ENCODE measurements around the gene HHIPL1.

DNA sequence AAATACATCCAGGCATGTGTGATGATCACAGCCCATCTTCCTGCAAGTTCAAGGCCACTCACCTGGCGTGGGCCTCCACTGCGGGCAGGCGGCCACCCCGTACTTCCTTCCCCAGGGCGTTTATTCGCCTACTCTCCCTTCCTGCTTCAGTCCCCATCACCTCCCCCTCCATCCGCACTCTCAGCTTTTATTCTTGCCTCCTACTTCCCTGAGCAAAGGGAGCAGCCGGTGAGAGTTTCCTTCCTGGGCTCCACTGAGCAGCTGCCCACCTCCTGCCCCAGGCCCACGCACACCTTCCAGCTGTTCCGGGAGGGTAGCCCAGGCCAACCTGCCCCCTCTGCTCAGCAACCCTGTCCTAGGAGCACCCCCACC, 43.3 kb downstream of the HHIPL1 start:
- TF ChIP-seq, protein P1, sequence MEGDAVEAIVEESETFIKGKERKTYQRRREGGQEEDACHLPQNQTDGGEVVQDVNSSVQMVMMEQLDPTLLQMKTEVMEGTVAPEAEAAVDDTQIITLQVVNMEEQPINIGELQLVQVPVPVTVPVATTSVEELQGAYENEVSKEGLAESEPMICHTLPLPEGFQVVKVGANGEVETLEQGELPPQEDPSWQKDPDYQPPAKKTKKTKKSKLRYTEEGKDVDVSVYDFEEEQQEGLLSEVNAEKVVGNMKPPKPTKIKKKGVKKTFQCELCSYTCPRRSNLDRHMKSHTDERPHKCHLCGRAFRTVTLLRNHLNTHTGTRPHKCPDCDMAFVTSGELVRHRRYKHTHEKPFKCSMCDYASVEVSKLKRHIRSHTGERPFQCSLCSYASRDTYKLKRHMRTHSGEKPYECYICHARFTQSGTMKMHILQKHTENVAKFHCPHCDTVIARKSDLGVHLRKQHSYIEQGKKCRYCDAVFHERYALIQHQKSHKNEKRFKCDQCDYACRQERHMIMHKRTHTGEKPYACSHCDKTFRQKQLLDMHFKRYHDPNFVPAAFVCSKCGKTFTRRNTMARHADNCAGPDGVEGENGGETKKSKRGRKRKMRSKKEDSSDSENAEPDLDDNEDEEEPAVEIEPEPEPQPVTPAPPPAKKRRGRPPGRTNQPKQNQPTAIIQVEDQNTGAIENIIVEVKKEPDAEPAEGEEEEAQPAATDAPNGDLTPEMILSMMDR (IDR thresholded peaks at IDR 0.05) = no peak
- TF ChIP-seq EZH2phosphoT487 (IDR thresholded peaks at IDR 0.05) = no peak
